ENCODE results near the gene C19orf12. TPM values are rescaled to one million over a fixed set of nuclear protein-coding genes. Genes with fewer than 3 reads are reported as not detected.

Gene C19orf12
- total and polyA plus RNA-seq, 2 of the 4 experiments (the other 2 are of a cell fraction) = 16.3 to 24.0 TPM

DNA sequence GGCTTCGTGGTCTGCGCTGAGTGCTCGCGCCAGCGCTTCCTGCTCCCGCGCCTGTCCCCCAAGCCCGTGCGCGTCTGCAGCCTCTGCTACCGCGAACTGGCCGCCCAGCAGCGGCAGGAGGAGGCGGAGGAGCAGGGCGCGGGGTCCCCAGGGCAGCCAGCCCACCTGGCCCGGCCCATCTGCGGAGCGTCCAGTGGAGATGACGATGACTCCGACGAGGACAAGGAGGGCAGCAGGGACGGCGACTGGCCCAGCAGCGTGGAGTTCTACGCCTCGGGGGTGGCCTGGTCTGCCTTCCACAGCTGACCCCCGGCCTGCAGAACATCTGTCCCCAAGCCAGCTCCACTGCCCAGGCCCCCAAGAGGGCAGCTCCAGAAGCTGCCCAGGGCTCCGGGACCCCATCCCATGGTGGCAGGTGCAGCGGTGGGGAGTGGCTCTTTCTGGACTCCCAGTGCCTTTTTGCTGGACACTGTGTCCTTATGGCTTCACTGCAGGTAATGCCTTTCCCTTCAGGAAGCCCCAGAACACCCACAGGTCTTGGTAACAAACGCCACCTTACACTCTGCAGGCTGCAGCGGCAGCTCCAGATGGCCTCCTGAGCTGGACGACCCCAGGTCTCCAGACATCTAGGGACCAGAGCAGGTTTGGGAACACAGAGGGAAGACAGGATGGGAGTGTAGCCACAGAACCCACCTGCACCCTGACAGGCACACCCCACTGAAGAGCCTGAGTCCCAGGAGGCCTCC is 40.5 kb downstream of the C19orf12 start:
- BruUV-seq (replicated peaks) = no TSS peak
- Histone ChIP-seq H3K9me3 (ENCODE audit: control insufficient read depth, insufficient read depth, low read length) (no peaks in the 10 kb centered on the region), H4K5ac (ENCODE audit: low read depth, low read length) (no peak overlapping the region), H3K23ac (ENCODE audit: low read depth, low read length) (no peak overlapping the region), H3K9ac (ENCODE audit: low read depth, low read length) (no peak overlapping the region), H3K4me1 (ENCODE audit: control insufficient read depth, insufficient read depth, low read length) (peaks cover 5% of the 10 kb centered on the region), H2AFZ (replicated peaks; ENCODE audit: low read length, poor library complexity) (no peak overlapping the region), H4K91ac (ENCODE audit: insufficient read depth, low read depth, low read length) (no peak overlapping the region), H3K79me1 (ENCODE audit: low read depth in 1 of 2, low read length in 2 of 2) (peaks cover 18 to 37% of the 10 kb centered on the region in 2 experiments), H2BK20ac (ENCODE audit: low read depth, low read length) (no peak overlapping the region), H3K27ac (ENCODE audit: insufficient read depth, low read length) (no peak overlapping the region), H2AK9ac (replicated peaks; ENCODE audit: low read depth, low read length, poor library complexity) (no peak overlapping the region), H2BK120ac (ENCODE audit: low read depth, low read length) (no peak overlapping the region), H2BK5ac (ENCODE audit: low read depth, low read length, poor library complexity, severe bottlenecking) (no peak overlapping the region), H3K18ac (ENCODE audit: low read depth, low read length) (no peak overlapping the region), H3K36me3 (ENCODE audit: control insufficient read depth, insufficient read depth, low read length) (peaks cover 24% of the 10 kb centered on the region; the same call in 1 of the 2 replicates), H3K4me3 (ENCODE audit: insufficient read depth, low read depth, low read length) (no peak overlapping the region), H4K20me1 (ENCODE audit: insufficient read depth, low read length) (peaks cover 21% of the 10 kb centered on the region), H2BK15ac (ENCODE audit: low read depth, low read length) (no peak overlapping the region), H2AK5ac (ENCODE audit: low read depth, low read length) (no peak overlapping the region), H3K14ac (replicated peaks; ENCODE audit: low read depth, low read length) (no peak overlapping the region), H3K9me1 (ENCODE audit: insufficient read depth, low read length) (peaks cover 12% of the 10 kb centered on the region), H3K56ac (ENCODE audit: extremely low read depth, insufficient read depth, low read length) (no peak overlapping the region), H3K4me2 (ENCODE audit: low read depth, low read length) (no peak overlapping the region), H4K8ac (ENCODE audit: low read depth in 2 of 2, low read length in 2 of 2) (no peak overlapping the region), H3K4ac (ENCODE audit: low read depth, low read length) (no peak overlapping the region), H3K27me3 (ENCODE audit: control insufficient read depth, insufficient read depth, low read length) (no peaks in the 10 kb centered on the region)
- dilution Hi-C loops (cut with HindIII; ENCODE audit: low sequenced_read_pairs, unreplicated experiment) = no loop called here
- 96% methylated on average over 21 of the region's 34 CpGs; no CpG with 5 or more reads in 1 of the 2 experiments for WGBS, 2 experiments (ENCODE audit: extremely low coverage in 2 of 2, insufficient read length in 1 of 2)
- ATAC-seq (ENCODE audit: low read depth) = no peak
- intact Hi-C loops (cut with micrococcal nuclease) = no loop called here
- POLR2A ChIA-PET (ENCODE audit: unreplicated experiment) = no interaction called here
- in situ Hi-C loops (cut with MboI; ENCODE audit: low sequenced_read_pairs) = no loop called here
- CTCF ChIA-PET = interaction anchor here (0.7 kb wide), 1 partner anchor 17 kb away, joined by 3 read pairs; no protein-coding TSS in a partner anchor
- TF ChIP-seq, protein P1, sequence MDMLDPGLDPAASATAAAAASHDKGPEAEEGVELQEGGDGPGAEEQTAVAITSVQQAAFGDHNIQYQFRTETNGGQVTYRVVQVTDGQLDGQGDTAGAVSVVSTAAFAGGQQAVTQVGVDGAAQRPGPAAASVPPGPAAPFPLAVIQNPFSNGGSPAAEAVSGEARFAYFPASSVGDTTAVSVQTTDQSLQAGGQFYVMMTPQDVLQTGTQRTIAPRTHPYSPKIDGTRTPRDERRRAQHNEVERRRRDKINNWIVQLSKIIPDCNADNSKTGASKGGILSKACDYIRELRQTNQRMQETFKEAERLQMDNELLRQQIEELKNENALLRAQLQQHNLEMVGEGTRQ (IDR thresholded peaks at IDR 0.05; ENCODE audit: low read depth, low read length) = no peak
- no peak for TF ChIP-seq RAD21 (IDR thresholded peaks at IDR 0.05; ENCODE audit: low read length)
- no peak for DNase-seq
